GM19035 (cell line): ENCODE data around the gene MIOX.

Experiments used
- ATAC-seq: cut with Tn5 transposase; IDR thresholded peaks from one replicate; pipeline ENCODE4 v1.9.1; 2021; ENCODE audit not compliant: unreplicated experiment

MIOX gene

DNA sequence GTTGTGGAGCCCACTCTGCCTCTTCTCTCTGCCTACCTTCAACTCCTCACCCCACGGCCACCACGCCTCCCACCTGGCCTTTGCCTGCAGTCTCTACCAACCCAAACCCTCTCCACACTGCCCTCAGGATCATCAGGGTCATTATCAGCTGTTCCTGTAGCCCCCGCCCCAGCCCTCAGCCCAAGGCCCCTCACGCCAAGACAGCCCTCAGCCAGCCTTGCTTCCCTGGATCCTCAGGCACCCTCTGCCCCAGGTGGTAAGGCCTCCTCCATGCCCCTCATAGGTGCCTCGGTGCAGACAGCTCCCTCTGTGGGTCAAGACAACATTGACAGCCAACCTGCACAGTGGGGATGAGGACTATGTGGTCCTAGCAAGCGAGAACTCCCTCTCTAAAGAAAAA is 13.6 kb upstream of the MIOX start:
- ATAC-seq, result no peak

DNA sequence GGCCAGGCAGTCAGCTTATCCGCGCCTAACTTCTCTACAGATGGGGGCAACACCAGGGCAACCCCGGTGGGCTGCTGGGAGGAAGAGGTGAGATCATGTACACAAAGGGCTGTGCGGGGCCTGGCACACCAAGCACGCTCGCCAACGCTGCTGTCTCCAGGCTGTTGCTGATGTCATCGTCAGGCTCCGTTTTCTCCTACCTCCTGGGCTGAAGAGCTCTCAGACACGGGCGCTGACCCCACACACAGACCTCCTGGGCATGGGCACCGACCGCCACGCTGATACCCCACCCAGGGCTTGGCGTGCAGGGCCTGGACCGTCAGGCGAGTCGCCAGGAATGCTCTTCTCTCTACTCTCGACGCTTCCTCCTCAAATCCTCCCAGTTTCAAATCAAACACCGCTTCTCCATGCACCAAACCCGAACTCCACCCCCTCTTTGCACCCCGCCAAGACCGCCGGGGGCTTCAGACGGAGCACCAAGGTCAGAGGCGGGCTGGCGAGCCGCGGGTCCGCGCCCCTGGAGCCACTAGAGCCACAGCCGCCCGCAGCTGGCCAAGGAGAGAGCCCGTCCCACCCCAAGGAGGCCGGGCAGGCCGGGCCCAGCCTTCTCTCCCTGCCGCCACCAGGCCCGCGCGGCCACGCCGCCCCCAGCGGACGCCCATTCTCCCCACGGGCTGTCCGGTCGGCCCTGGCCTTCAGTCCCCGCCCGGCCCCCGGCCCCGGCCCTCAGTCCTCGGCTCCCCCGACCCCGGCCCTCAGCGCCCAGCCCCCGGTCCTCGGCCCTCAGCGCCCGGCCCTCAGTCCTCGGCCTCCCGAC is 12.6 kb upstream of the MIOX start:
- peak; percentile 7 for ATAC-seq

DNA sequence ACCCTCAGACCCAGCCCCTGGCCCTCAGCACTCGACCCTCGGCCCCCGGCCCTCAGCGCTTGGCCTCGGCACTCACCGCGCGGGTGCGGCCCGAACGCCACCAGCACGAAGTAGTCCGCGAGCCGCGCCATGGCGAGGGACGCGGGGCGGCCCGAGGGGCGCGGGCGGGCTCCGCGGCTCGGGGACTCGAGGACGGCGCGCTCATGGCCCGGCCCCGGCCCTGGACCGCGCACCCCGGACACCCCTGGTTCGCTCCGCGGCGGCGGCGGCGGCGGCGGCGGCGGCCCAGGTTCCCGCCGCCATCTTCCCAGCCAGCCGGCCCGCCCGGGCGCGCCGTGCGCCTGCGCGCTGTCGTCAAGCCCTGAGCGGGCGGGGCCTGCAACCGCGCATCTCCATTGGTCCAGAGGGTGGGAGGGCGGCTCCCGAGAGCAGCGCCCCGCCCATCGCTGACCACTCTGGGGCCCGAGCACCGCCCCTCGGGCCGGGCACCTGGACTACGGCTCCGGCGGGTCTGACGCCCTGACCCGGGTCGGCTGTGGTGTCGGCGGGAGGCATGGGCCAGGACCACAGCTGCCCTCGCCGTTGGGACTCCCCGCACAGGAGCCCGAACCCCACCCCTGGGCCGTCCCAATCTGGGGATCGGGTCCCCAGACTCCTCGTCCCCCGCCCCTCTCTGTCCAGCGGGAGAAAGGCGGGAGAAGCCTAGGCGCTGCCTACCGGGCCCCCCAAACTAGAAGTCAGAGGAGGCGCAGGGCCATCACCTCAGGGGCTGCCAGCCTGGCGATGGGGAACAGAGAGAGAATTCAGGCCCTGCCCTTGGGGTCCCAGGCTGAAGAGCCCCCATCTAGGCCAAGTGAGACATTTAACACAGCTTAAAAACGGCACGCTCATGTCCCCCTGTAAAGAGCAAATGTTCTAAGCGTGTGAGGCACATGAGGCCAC is 11.7 kb upstream of the MIOX start, which contains the start of gene SBF1:
SBF1 (minus strand) TSS at position 326 of the 942 bp plus-strand sequence; CDS start at position 131, 195 bp downstream.
- ATAC-seq, result peak; percentile 66

DNA sequence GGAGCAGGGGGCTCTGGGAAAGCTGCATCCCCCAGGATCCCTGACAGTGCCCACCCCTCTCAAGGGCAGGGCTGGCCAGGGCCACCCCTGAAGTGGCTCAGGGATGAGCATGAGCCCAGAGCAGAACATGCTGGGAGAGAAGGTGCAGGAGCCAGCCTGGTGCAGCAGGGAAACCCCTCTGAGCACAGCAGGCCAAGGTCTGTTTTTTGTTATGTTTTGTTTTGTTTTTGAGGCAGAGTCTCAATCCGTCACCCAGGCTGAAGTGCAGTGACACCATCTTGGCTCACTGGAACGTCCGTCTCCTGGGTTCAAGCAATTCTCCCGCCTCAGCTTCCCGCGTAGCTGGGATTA is 11.0 kb upstream of the MIOX start:
- no peak for ATAC-seq

DNA sequence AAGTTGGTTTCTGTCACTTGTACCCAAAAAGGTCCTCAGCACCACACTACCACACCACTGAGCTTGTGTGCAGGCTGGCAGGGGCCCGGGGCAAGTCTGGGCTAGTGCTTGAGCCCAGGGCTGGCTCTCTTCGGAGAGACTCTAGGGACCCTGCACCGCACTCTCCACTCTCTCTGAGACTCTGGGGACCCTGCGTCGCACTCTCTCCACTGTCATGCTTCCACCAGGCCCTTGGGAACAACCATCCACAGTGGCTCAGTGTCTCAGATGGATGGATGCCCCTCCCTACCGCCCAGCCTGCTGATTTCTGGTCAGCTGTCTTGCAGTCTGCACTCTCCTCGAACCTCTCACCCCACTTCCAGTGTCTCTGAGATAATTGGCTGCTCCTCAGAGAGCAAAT is 9.8 kb upstream of the MIOX start:
- ATAC-seq, result no peak

DNA sequence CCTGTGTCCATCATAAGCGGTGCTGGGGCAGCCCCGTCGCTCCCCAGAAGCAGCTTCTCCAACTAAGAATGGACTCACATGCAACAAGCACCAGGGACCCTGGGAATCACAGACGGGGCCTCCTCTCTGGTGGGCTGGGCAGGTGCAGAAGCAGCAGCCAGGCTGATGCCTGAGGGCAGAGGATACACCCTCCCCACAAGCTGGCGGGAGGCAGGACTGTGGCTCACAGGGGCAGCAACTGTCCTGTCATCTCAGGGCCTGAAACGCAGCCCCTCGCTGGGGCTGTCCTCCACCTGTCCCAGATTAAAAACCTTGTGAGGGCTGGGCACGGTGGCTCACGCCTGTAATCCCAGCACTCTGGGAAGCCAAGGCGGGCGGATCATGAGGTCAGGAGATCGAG is 8.7 kb upstream of the MIOX start:
- no peak for ATAC-seq

DNA sequence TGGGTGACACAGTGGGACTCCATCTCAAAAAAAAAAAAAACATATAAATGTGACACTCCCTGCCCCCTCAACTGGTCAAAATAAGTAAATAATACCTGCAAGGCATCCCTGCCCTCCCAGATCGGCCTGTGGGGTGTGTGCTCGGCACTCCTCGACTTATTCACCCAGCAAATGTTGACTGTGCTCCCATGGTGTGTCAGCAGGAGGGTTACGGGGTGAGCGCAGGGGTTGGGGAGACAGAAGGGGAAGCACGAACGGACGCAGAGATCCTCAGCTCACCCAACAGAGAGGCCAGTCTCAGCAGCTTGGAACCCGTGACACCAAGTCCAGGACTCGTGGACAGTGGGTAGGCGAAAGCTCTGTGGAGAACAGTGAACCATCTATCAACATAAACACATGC is 6.9 kb upstream of the MIOX start:
- no peak for ATAC-seq

DNA sequence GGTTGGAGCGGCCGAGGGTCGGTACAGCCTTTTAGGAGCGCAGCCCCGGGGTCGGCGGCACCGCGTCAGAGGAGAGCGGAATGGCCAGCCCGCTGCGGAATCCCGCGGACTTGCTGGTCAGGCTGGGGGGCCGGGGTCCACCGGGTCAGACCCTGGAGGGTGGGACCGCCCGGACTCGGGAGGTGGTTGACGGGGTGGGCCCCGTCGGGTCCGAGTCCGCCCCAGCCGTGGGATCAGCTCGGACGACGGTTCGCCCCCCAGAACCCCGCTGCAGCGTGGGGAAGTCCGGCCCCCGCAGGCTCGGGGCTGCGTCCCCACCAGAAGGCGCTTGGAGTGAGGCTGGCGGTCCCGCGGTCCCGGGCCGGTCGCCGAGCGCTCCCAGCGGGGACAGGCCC is 5.6 kb upstream of the MIOX start:
- no peak for ATAC-seq

DNA sequence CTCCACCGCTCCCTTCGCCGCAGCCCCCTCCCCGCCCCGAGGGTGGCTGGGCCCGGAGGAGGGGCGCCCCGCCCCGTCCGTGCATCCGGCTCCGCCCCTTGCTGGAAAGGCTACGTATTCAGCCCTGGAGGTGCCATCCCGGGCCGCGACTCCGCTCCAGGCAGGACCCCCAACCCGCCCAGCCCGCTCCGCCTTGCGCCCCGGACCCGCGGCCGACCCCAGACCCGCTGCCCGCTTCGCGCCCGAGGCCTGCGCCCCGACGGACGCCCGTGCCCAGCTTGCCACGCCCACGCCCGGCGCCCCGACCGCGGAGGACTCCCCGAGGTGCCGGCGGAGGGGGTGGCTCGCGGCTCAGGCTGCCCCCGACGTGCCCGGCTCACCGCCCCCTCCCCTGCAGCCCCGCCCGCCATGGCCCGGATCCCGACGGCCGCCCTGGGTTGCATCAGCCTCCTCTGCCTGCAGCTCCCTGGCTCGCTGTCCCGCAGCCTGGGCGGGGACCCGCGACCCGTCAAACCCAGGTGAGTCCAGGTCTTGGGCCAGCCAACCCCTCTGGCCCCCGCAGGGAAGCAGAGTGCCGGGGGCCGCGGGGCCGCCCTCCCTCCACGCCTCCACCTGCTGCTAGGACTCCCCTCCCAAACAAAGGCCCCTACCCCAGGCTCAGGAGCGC is 5.1 kb upstream of the MIOX start, which contains the start of gene ADM2:
ADM2 (plus strand) TSS at position 104 of the 667 bp plus-strand sequence; CDS start at position 409, 305 bp downstream.
- ATAC-seq, result no peak

DNA sequence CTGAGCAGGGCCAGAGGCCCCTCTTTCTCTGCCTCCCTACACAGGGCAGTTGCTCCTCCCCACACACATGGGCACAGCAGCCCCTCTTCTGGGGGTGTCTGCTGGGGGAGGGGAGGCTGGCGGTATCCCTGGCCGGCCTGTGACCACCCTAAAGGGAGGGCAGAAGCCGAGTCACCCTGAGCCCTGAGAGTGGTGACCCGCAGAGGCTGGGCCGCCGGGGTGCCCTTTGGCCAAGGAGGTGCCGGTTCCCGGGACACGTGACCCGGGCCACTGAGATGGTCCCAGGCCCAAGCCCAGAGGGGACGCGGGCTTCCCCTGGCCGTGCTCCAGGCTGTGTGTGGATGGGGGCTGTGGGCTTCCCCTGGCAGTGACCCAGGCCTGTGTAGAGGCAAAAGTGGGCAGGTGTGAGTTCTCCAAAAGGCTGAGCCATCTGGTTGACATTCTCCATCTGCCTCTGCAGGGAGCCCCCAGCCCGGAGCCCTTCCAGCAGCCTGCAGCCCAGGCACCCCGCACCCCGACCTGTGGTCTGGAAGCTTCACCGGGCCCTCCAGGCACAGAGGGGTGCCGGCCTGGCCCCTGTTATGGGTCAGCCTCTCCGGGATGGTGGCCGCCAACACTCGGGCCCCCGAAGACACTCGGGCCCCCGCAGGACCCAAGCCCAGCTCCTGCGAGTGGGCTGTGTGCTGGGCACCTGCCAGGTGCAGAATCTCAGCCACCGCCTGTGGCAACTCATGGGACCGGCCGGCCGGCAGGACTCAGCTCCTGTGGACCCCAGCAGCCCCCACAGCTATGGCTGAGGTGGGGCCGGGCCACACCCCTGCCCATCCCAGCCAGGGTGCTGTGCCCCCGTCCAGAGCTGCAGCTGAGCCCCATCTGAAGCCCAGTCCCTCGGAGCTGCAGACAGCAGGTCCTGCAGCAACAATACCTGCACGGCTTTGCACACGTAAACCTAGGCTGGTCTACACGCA is 4.3 kb upstream of the MIOX start:
- ATAC-seq, result no peak

DNA sequence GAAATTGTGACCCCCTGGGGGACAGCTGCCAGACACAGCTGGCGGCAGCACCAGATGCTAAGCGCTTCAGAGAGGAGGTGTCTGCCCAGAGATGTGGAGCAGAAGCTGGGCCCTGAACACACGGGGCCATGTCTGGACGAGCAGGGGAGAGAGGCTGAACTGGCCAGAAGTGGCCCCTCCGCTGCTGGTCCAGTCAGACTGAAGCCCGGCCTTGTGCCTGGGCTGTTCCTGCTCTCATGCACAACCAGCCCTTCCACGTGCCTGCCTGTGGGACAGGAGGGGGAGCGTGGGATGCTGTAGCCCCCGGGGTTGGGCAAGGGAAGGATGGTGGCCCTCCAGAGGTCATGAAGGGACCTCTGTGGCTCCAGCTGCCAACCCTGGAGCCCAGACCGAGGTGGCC is 3.6 kb upstream of the MIOX start:
- no peak for ATAC-seq

DNA sequence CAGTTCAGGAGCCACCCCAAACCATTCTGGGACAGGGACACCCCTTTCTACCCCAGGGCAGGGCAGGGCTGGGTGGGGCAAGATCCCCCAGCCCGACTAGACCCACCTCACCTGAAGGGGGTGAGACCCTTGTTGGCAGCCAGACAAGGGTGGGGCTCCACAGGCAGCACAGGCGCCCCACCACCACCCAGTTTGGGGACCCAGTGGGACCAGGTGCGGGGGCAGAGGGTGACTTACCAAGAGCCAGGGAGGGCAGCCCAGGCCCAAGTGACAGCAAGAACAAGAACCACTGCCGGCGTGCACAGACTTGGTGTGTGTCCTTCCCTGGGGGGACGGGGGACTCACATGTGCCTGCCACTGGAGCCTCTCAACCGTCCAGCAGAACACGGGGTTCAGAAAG is 3.1 kb upstream of the MIOX start:
- no peak for ATAC-seq

DNA sequence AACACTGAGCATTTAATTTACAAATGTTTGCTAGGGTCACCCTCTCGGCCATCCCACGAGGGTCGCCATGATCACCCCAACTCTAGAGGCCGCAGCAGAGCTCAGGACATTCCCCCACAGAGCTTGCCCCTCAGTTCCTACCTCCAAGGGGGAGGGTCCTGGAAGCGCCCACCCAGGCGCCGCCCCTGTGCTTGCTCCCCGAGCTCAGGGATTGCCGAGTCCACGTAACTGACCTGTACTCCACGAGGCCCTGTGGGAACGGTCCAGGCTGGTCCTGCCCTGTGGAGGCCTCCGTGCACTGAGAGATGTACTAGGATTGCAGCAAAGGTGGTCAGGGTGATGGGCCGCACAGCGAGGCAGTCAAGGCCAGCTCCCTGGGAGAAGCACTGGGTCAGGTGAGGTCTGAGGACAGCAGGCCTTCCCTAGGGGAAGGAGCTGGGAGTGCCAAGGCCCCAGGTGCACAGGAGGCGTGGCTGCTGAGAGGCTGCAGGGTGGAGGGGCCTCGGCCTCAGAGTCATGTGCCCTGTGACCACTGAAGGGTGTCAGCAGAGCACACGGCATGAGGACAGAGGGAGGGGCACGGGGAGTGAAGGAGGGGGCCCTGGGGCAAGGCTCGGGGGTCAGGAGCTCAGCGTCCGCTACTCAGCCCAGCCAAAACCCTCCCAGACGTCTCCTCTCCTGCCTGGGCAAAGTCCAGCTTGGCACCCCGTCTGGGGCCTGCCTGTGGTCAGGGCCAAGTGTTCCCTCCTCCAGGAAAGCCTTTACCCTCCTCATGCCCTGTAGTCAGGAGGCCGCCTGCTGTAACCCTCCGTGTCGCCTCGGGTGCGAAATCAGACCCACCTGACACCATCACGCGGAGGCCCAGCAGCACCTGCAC is 2.4 kb upstream of the MIOX start:
- no peak for ATAC-seq

DNA sequence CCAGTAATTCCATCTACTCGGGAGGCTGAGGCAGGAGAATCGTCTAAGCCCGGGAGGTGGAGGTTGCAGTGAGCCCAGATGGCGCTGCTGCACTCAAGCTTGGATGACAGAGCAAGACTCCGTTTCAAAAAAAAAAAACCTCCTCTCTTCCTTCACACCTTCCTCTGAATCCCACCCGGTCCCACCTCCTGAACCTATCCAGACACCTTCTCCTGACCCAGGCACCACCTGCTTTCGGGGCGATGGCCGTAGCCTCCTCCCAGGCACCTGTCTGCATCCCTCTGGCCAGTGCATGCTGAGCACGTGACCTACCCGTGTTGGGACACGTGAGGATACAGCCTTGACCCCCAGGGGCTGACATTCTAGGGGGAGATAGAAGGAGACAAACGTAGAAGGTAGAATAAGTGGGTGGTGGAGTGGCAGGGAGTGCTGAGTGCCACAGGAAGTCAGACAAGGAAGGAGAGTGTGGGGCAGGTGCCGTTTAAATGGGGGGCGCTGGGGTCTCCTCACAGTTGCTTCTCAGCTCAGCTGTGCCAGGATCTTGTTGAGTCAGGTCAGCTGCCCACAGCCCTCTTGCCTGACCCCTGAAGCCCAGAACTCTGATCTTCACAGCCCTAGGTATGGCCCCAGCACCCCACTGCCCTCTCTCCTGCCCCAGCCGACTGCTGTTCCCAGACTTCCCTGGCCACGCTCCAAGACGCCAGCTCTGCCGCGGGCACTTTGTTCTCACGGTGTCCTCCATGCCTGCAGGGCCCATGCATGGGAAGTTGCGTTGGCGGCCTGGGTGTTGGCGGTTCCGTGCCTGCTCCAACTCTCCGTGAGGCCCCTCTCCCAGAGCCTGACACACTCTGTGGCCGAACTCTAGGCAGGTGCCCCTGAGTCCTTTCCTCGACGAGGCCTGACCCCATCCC is 1.2 kb upstream of the MIOX start:
- ATAC-seq, result no peak

DNA sequence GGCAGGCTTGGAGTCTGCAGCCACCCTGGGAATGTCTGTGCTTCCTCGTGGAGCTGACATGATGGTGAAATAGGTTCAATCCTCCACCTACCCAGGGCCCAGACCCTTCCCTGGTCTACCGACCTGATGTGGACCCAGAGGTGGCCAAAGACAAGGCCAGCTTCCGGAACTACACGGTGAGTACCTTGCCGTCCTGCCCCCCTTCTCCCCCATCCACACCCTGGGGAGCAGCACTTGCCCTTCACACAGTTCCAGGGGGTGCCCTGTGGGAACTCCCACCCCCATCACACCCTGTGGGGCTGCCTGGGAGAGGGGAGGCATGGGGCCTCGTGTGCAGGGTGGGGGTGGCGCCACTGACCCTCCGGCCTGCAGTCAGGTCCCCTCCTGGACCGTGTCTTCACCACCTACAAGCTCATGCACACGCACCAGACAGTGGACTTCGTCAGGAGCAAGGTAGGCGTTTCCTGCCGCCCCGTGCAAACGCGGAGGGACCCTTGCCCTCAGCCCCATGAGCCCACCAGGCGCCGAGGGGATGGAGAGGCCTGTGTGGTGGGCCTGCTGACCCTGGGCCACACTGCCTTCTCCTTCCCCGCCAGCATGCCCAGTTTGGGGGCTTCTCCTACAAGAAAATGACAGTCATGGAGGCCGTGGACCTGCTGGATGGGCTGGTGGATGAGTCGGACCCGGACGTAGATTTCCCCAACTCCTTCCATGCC is 789 bp downstream of the MIOX start:
- ATAC-seq, result no peak

DNA sequence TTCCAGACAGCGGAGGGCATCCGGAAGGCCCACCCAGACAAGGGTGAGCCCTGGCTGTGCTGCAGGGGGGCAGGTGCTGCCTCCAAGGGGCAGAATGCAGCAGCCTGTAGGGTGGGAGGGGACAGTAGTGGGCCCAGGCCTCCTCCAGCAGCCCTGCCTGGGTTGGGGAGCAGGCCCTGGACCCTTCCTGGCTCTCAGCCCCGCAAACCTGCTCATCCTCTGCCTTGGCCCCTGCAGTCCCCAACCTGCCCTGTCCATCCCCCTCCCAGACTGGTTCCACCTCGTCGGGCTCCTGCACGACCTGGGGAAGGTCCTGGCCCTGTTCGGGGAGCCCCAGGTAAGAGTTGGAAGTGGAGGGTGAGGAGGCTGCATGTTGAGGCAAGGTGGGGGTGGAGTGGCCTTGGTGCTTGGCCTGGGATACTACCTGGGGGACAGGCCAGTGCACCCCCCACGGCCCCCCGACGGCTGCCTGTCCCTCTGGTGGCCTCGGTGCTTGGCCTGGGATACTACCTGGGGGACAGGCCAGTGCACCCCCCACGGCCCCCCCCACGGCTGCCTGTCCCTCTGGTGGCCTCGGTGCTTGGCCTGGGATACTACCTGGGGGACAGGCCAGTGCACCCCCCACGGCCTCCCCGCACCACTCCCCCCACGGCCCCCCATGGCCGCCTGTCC is 1.5 kb downstream of the MIOX start:
- ATAC-seq, result no peak

DNA sequence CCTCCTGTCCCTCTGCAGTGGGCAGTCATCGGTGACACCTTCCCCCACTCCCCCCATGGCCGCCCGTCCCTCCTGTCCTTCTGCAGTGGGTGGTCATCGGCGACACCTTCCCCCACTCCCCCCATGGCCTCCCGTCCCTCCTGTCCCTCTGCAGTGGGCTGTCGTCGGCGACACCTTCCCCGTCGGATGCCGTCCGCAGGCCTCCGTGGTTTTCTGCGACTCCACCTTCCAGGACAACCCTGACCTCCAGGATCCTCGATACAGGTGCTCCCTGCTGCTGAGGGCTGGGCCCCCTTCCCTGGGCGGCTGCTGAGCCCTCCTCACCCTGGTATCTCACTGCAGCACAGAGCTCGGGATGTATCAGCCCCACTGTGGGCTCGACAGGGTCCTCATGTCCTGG is 2.2 kb downstream of the MIOX start:
- no peak for ATAC-seq
